ENCODE measurements around the gene NECTIN1.

Gene NECTIN1

DNA sequence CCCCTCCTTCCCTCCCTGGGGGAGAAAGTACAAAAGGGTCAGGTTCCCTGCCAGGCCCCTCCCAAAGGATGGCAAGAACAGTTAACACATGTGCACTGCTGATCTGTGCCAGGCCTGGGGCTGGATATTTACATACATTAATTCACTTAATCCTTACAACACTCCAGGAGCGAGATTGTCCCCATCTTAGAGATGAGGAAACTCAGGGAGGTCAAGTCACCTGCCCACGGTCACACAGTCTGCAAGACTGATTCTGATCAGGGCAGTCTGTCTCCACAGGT is 36.5 kb downstream of the NECTIN1 start:
- no peaks in the 10 kb centered on the region for H3K27me3 ChIP-seq (ENCODE audit: control insufficient read depth, low read length)
- H3K4me3 ChIP-seq (ENCODE audit: low read length): no peak overlapping the region
- H3F3A ChIP-seq (ENCODE audit: control insufficient read depth, insufficient read depth): no peaks in the 10 kb centered on the region
- no peak overlapping the region for H3K27ac ChIP-seq (ENCODE audit: low read depth, low read length)
- H3K9me3 ChIP-seq (ENCODE audit: control insufficient read depth, insufficient read depth, low read length): no peaks in the 10 kb centered on the region
- H3K4me2 ChIP-seq (ENCODE audit: low read length): no peak overlapping the region
- TF ChIP-seq CTCF (IDR thresholded peaks at IDR 0.05; ENCODE audit: low read depth, low read length, poor library complexity, severe bottlenecking) (no peak), EZH2phosphoT487 (IDR thresholded peaks at IDR 0.05; ENCODE audit: borderline replicate concordance, low read length) (no peak)
- no peaks in the 10 kb centered on the region for H3K36me3 ChIP-seq (ENCODE audit: control insufficient read depth, low read length)
- H3K9me2 ChIP-seq (replicated peaks; ENCODE audit: control insufficient read depth, low read length): no peaks in the 10 kb centered on the region
- H3K4me1 ChIP-seq (ENCODE audit: control insufficient read depth, low read length): peaks cover 30% of the 10 kb centered on the region
- no peaks in the 10 kb centered on the region for H3K79me2 ChIP-seq (ENCODE audit: control insufficient read depth, low read length)
- H4K20me1 ChIP-seq (ENCODE audit: control insufficient read depth, insufficient read depth, low read depth, low read length): no peaks in the 10 kb centered on the region

DNA sequence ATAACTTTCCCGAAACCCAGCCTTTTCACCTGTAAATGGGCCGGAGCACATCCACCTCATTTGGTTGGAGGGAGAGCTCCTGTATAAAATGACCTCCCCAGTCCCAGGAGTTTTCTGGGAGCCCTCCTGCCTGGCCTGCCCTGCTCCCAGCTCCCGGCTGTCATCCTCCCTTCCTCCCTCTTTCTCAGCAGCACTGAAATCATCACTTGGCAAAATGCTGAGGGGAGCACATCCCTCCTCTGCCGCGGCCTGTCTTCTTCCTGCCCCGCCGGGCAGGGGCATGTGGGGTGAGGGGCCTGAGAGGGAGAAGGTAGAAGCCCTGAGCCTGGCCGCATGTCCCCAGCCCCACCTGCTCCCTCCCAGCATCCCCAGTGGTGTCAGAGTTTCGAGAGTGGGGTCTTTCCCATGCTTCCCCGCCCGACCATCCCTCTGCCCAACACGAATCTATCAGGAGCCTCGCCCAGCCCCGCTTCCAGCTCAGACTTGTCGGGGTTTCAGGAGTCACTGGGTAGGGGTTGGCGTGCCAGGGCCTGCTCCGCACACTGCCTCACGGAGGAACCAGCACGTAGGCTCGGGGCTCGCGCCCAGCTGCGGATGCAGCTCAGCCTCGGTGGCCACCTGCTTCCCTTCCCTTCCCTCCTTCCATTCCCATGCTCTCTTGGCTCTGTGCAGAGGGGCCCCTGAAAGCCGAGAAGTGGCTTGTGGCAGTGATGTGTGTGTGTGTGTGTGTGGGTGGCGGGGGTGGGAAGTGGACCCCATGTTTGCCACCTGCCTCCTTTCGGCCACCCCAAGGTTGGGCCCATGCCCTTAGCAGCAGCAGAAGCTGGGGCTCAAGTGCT is 37.1 kb downstream of the NECTIN1 start:
- no peaks in the 10 kb centered on the region for H3K27me3 ChIP-seq (ENCODE audit: control insufficient read depth, low read length)
- H3K4me2 ChIP-seq (ENCODE audit: low read length): no peak overlapping the region
- H3K9me3 ChIP-seq (ENCODE audit: control insufficient read depth, insufficient read depth, low read length): no peaks in the 10 kb centered on the region
- H3K9me2 ChIP-seq (replicated peaks; ENCODE audit: control insufficient read depth, low read length): no peaks in the 10 kb centered on the region
- no peaks in the 10 kb centered on the region for H3F3A ChIP-seq (ENCODE audit: control insufficient read depth, insufficient read depth)
- H3K4me3 ChIP-seq (ENCODE audit: low read length): no peak overlapping the region
- H3K36me3 ChIP-seq (ENCODE audit: control insufficient read depth, low read length): no peaks in the 10 kb centered on the region
- no peak overlapping the region for H3K27ac ChIP-seq (ENCODE audit: low read depth, low read length)
- no peaks in the 10 kb centered on the region for H3K79me2 ChIP-seq (ENCODE audit: control insufficient read depth, low read length)
- H4K20me1 ChIP-seq (ENCODE audit: control insufficient read depth, insufficient read depth, low read depth, low read length): no peaks in the 10 kb centered on the region
- H3K4me1 ChIP-seq (ENCODE audit: control insufficient read depth, low read length): peaks cover 30% of the 10 kb centered on the region
- TF ChIP-seq CTCF (IDR thresholded peaks at IDR 0.05; ENCODE audit: low read depth, low read length, poor library complexity, severe bottlenecking) (no peak), EZH2phosphoT487 (IDR thresholded peaks at IDR 0.05; ENCODE audit: borderline replicate concordance, low read length) (no peak)

GRCh38 chr11:119691020-119691666 is 37.9 kb downstream of the NECTIN1 start:
- Histone ChIP-seq H3K4me1 (ENCODE audit: control insufficient read depth, low read length) (peaks cover 30% of the 10 kb centered on the region), H4K20me1 (ENCODE audit: control insufficient read depth, insufficient read depth, low read depth, low read length) (no peaks in the 10 kb centered on the region), H3K36me3 (ENCODE audit: control insufficient read depth, low read length) (no peaks in the 10 kb centered on the region), H3K79me2 (ENCODE audit: control insufficient read depth, low read length) (no peaks in the 10 kb centered on the region), H3K9me3 (ENCODE audit: control insufficient read depth, insufficient read depth, low read length) (no peaks in the 10 kb centered on the region), H3K9me2 (replicated peaks; ENCODE audit: control insufficient read depth, low read length) (no peaks in the 10 kb centered on the region), H3F3A (ENCODE audit: control insufficient read depth, insufficient read depth) (no peaks in the 10 kb centered on the region), H3K4me2 (ENCODE audit: low read length) (no peak overlapping the region), H3K27ac (ENCODE audit: low read depth, low read length) (no peak overlapping the region), H3K4me3 (ENCODE audit: low read length) (no peak overlapping the region), H3K27me3 (ENCODE audit: control insufficient read depth, low read length) (no peaks in the 10 kb centered on the region)
- TF ChIP-seq EZH2phosphoT487 (IDR thresholded peaks at IDR 0.05; ENCODE audit: borderline replicate concordance, low read length) (no peak), CTCF (IDR thresholded peaks at IDR 0.05; ENCODE audit: low read depth, low read length, poor library complexity, severe bottlenecking) (no peak)

Data from DOHH2 (cell line).